ENCODE data around the gene TRPM1.

The TRPM1 gene

DNA sequence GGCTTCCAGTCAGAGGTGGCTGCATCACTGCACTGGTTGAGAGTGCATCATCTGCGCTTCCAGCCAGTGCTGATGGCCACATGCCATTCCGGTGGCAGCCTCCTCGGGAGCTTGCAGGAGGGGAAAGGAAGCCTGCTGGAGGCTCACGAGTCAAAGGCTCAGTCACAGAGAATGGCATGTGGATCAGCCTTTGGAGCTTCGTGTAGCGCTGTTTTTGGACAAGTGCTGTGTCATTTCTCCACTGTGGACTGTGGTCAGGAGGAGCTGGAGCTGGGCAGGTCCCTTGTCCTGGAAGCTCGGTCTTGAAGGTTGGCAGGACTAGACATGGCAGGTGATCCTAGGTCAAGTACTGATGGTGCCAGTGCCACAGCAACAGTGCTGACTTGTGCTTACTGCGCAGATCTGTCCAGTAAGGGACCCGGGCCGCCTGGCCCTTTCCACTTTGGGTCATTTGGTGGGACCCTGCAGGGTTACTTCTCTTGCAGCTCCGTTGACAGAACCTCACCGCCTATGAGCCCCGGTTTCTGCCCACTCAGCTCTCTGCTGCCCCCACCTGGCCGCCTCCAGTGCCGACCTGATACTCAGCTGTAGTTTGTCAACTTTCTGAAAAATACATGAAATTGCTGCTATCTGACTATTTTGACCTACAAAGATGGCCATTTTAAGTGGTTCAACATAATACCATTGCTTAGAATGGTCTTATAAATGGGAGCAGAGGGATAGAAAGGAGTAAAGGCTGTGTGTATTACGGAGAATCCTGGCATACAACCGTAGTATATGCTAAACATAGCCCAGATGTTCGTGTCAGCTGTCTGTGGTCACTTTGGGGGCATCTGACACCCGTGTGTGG, 27.6 kb upstream of the TRPM1 start:
- Histone ChIP-seq H3K9ac (ENCODE audit: low read length) (no peak overlapping the region), H2BK12ac (ENCODE audit: low read length) (no peak overlapping the region), H4K91ac (ENCODE audit: low read depth, low read length) (no peak overlapping the region), H3K4me2 (ENCODE audit: low read length) (no peak overlapping the region), H2AK5ac (ENCODE audit: low read length) (no peak overlapping the region), H4K8ac (ENCODE audit: low read depth, low read length) (no peak overlapping the region), H3K27me3 (ENCODE audit: insufficient read depth, low read length) (no peaks in the 10 kb centered on the region), H2AFZ (ENCODE audit: insufficient read depth, low read length, poor library complexity) (no peak overlapping the region), H3K79me1 (ENCODE audit: low read length) (no peaks in the 10 kb centered on the region), H3K4ac (ENCODE audit: low read depth, low read length) (no peak overlapping the region), H3K14ac (ENCODE audit: low read length) (no peak overlapping the region), H4K12ac (ENCODE audit: low read depth, low read length) (peak overlapping the region; percentile 9), H3K18ac (ENCODE audit: low read length) (no peak overlapping the region), H3K23ac (ENCODE audit: low read length) (no peak overlapping the region), H2BK5ac (ENCODE audit: low read depth, low read length, poor library complexity) (no peak overlapping the region), H3K4me3 (ENCODE audit: low read depth, low read length) (no peak overlapping the region), H3K27ac (ENCODE audit: low read depth, low read length) (no peak overlapping the region), H2BK120ac (ENCODE audit: insufficient read depth, low read length, poor library complexity) (no peak overlapping the region), H3K36me3 (ENCODE audit: control insufficient read depth in 1 of 2, insufficient read depth in 2 of 2, low read length in 2 of 2) (no peaks in the 10 kb centered on the region), H3K9me3 (ENCODE audit: insufficient read depth, low read depth, low read length) (no peaks in the 10 kb centered on the region), H3K4me1 (ENCODE audit: control insufficient read depth in 1 of 2, insufficient read depth in 2 of 2, low read length in 2 of 2) (peaks cover 0 to 2% of the 10 kb centered on the region in 2 experiments), H3K79me2 (ENCODE audit: control insufficient read depth, insufficient read depth, low read length, poor library complexity) (no peaks in the 10 kb centered on the region)
- peak; percentile 53 to 73 for DNase-seq
- no CpG with 5 or more reads among the region's 19 CpGs for WGBS (ENCODE audit: extremely low coverage, insufficient coverage, insufficient read length)

GRCh38 chr15:31128477-31128876, 27.0 kb upstream of the TRPM1 start:
- H2BK5ac ChIP-seq (ENCODE audit: low read depth, low read length, poor library complexity), result no peak overlapping the region
- H3K4me2 ChIP-seq (ENCODE audit: low read length), result no peak overlapping the region
- H3K18ac ChIP-seq (ENCODE audit: low read length), result no peak overlapping the region
- H3K14ac ChIP-seq (ENCODE audit: low read length), result no peak overlapping the region
- no peak overlapping the region for H3K27ac ChIP-seq (ENCODE audit: low read depth, low read length)
- no peak overlapping the region for H2AFZ ChIP-seq (ENCODE audit: insufficient read depth, low read length, poor library complexity)
- no peak overlapping the region for H3K9ac ChIP-seq (ENCODE audit: low read length)
- no peak overlapping the region for H4K12ac ChIP-seq (ENCODE audit: low read depth, low read length)
- no peak overlapping the region for H3K4me3 ChIP-seq (ENCODE audit: low read depth, low read length)
- H3K4ac ChIP-seq (ENCODE audit: low read depth, low read length), result no peak overlapping the region
- no peak overlapping the region for H2AK5ac ChIP-seq (ENCODE audit: low read length)
- H3K79me2 ChIP-seq (ENCODE audit: control insufficient read depth, insufficient read depth, low read length, poor library complexity), result no peaks in the 10 kb centered on the region
- DNase-seq, result no peak
- no peak overlapping the region for H4K8ac ChIP-seq (ENCODE audit: low read depth, low read length)
- H3K9me3 ChIP-seq (ENCODE audit: insufficient read depth, low read depth, low read length), result no peaks in the 10 kb centered on the region
- WGBS (ENCODE audit: extremely low coverage, insufficient coverage, insufficient read length), result no CpG with 5 or more reads among the region's 6 CpGs
- H3K23ac ChIP-seq (ENCODE audit: low read length), result no peak overlapping the region
- H2BK120ac ChIP-seq (ENCODE audit: insufficient read depth, low read length, poor library complexity), result no peak overlapping the region
- H3K4me1 ChIP-seq (ENCODE audit: control insufficient read depth in 1 of 2, insufficient read depth in 2 of 2, low read length in 2 of 2), result peaks cover 0 to 2% of the 10 kb centered on the region in 2 experiments
- no peaks in the 10 kb centered on the region for H3K79me1 ChIP-seq (ENCODE audit: low read length)
- H4K91ac ChIP-seq (ENCODE audit: low read depth, low read length), result no peak overlapping the region
- H2BK12ac ChIP-seq (ENCODE audit: low read length), result no peak overlapping the region
- H3K27me3 ChIP-seq (ENCODE audit: insufficient read depth, low read length), result no peaks in the 10 kb centered on the region
- no peaks in the 10 kb centered on the region for H3K36me3 ChIP-seq (ENCODE audit: control insufficient read depth in 1 of 2, insufficient read depth in 2 of 2, low read length in 2 of 2)

DNA sequence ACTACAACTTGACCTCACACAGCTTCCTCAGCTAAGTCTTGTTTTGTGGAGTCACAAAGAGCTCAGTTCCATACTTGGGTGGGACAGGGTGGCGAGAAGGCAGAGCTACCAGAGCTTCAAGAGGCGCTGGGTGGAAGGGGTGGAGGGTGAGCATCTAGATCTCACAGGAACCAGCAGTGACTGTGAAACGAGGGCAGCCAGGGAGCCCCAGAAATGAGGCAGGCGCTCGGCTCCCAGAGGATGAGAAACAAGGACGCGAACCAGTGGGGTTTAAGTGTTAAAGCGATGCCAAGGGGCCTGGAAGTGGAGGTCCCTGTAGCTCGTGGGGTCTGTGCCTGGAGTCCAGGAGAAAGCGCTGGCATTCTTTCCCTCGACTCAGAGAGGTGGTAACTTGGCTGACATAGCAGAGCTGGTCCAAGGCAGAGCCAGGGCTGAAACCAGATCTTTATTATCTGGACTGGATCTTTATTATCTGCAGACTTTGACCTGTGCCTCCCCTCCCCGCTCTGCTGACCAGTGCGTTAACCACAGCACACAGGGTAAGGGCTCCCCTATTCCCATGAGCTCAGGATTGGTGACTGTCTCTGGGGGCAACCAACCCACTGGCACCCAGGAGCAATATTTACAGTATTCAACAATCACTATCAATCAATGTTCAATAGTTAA, 26.2 kb upstream of the TRPM1 start:
- WGBS (ENCODE audit: extremely low coverage, insufficient coverage, insufficient read length), result no CpG with 5 or more reads among the region's 13 CpGs
- no peak overlapping the region for H2BK12ac ChIP-seq (ENCODE audit: low read length)

DNA sequence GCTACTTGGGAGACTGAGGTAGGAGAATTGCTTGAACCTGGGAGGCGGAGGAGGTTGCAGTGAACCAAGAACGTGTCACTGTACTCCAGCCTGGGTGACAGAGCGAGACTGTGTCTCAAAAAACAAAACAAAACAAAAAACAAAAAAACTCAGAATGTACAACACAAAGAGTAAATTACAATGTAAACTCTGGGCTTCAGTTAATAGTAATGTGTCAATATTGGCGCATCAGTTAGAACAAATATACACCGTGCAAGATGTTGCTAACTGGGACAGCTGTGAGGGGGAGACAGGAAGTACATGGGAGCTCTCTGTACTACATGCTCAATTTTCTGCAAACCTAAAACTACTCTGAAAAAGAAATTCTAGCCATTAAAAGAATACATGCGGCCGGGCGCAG, 23.5 kb upstream of the TRPM1 start:
- H3K79me1 ChIP-seq (ENCODE audit: low read length), result no peaks in the 10 kb centered on the region
- no CpG with 5 or more reads among the region's 8 CpGs for WGBS (ENCODE audit: extremely low coverage, insufficient coverage, insufficient read length)
- no peak overlapping the region for H3K4ac ChIP-seq (ENCODE audit: low read depth, low read length)
- no peak overlapping the region for H3K4me2 ChIP-seq (ENCODE audit: low read length)
- no peak overlapping the region for H3K14ac ChIP-seq (ENCODE audit: low read length)
- H2BK120ac ChIP-seq (ENCODE audit: insufficient read depth, low read length, poor library complexity), result no peak overlapping the region
- no peak overlapping the region for H3K4me3 ChIP-seq (ENCODE audit: low read depth, low read length)
- no peak overlapping the region for H3K18ac ChIP-seq (ENCODE audit: low read length)
- H3K36me3 ChIP-seq (ENCODE audit: control insufficient read depth in 1 of 2, insufficient read depth in 2 of 2, low read length in 2 of 2), result no peaks in the 10 kb centered on the region
- H2BK12ac ChIP-seq (ENCODE audit: low read length), result no peak overlapping the region
- no peak overlapping the region for H2AK5ac ChIP-seq (ENCODE audit: low read length)
- H4K91ac ChIP-seq (ENCODE audit: low read depth, low read length), result no peak overlapping the region
- no peak overlapping the region for H3K9ac ChIP-seq (ENCODE audit: low read length)
- H2AFZ ChIP-seq (ENCODE audit: insufficient read depth, low read length, poor library complexity), result no peak overlapping the region
- H3K79me2 ChIP-seq (ENCODE audit: control insufficient read depth, insufficient read depth, low read length, poor library complexity), result no peaks in the 10 kb centered on the region
- no peak overlapping the region for H3K27ac ChIP-seq (ENCODE audit: low read depth, low read length)
- no peaks in the 10 kb centered on the region for H3K9me3 ChIP-seq (ENCODE audit: insufficient read depth, low read depth, low read length)
- peaks cover 0 to 2% of the 10 kb centered on the region in 2 experiments for H3K4me1 ChIP-seq (ENCODE audit: control insufficient read depth in 1 of 2, insufficient read depth in 2 of 2, low read length in 2 of 2)
- H4K12ac ChIP-seq (ENCODE audit: low read depth, low read length), result no peak overlapping the region
- no peak overlapping the region for H3K23ac ChIP-seq (ENCODE audit: low read length)
- DNase-seq, result no peak
- H2BK5ac ChIP-seq (ENCODE audit: low read depth, low read length, poor library complexity), result no peak overlapping the region
- H3K27me3 ChIP-seq (ENCODE audit: insufficient read depth, low read length), result no peaks in the 10 kb centered on the region
- no peak overlapping the region for H4K8ac ChIP-seq (ENCODE audit: low read depth, low read length)

More for the DNA sequence above, 26.2 kb upstream of the TRPM1 start:
- Histone ChIP-seq H3K9ac (ENCODE audit: low read length) (no peak overlapping the region), H3K23ac (ENCODE audit: low read length) (no peak overlapping the region), H3K4ac (ENCODE audit: low read depth, low read length) (no peak overlapping the region), H4K91ac (ENCODE audit: low read depth, low read length) (no peak overlapping the region), H3K36me3 (ENCODE audit: control insufficient read depth in 1 of 2, insufficient read depth in 2 of 2, low read length in 2 of 2) (no peaks in the 10 kb centered on the region), H2AK5ac (ENCODE audit: low read length) (no peak overlapping the region), H3K4me1 (ENCODE audit: control insufficient read depth in 1 of 2, insufficient read depth in 2 of 2, low read length in 2 of 2) (peaks cover 0 to 2% of the 10 kb centered on the region in 2 experiments), H3K14ac (ENCODE audit: low read length) (no peak overlapping the region), H3K9me3 (ENCODE audit: insufficient read depth, low read depth, low read length) (no peaks in the 10 kb centered on the region), H2BK5ac (ENCODE audit: low read depth, low read length, poor library complexity) (no peak overlapping the region), H3K18ac (ENCODE audit: low read length) (no peak overlapping the region), H3K4me3 (ENCODE audit: low read depth, low read length) (no peak overlapping the region), H2BK120ac (ENCODE audit: insufficient read depth, low read length, poor library complexity) (no peak overlapping the region), H3K27ac (ENCODE audit: low read depth, low read length) (no peak overlapping the region), H3K27me3 (ENCODE audit: insufficient read depth, low read length) (no peaks in the 10 kb centered on the region), H4K8ac (ENCODE audit: low read depth, low read length) (no peak overlapping the region), H3K79me1 (ENCODE audit: low read length) (no peaks in the 10 kb centered on the region), H3K4me2 (ENCODE audit: low read length) (no peak overlapping the region), H3K79me2 (ENCODE audit: control insufficient read depth, insufficient read depth, low read length, poor library complexity) (no peaks in the 10 kb centered on the region), H4K12ac (ENCODE audit: low read depth, low read length) (no peak overlapping the region), H2AFZ (ENCODE audit: insufficient read depth, low read length, poor library complexity) (no peak overlapping the region)
- DNase-seq, result no peak
